Mucosa of rectum (tissue), 2 donors: ENCODE results near the gene TMEM150B.

Experiments used
- H3K27ac ChIP-seq, 2 donors: one replicate each; pipeline ENCODE4 v1.7.0; 2013; ENCODE audit warnings: inconsistent platforms in 2 of 2, low read depth in 2 of 2, low read length in 2 of 2
- H3K27me3 ChIP-seq, 2 donors: one replicate each; pipeline ENCODE4 v1.7.0; 2013; ENCODE audit warnings: low read length in 2 of 2; ENCODE audit not compliant: control insufficient read depth in 2 of 2, insufficient read depth in 2 of 2
- H3K36me3 ChIP-seq, 2 donors: one replicate each; pipeline ENCODE4 v1.7.0; 2013; ENCODE audit warnings: low read length in 2 of 2; ENCODE audit not compliant: control insufficient read depth in 2 of 2, insufficient read depth in 2 of 2
- H3K4me1 ChIP-seq, 2 donors: one replicate each; pipeline ENCODE4 v1.7.0; 2013; ENCODE audit warnings: low read length in 2 of 2, mild to moderate bottlenecking in 1 of 2; ENCODE audit not compliant: control insufficient read depth in 2 of 2, insufficient read depth in 2 of 2
- H3K4me3 ChIP-seq, 2 donors: one replicate each; pipeline ENCODE4 v1.7.0; 2013; ENCODE audit warnings: low read length in 2 of 2
- H3K9ac ChIP-seq, 2 donors: one replicate each; pipeline ENCODE4 v1.7.0; 2013; ENCODE audit warnings: low read length in 2 of 2, low read depth in 1 of 2, mild to moderate bottlenecking in 1 of 2
- H3K9me3 ChIP-seq, 2 donors: one replicate each; pipeline ENCODE4 v1.7.0; 2013; ENCODE audit warnings: low read length in 2 of 2; ENCODE audit not compliant: control insufficient read depth in 2 of 2
- donor health status: healthy.
- donor health status: Normal muscosa, but diverticular disease.

Gene TMEM150B

DNA sequence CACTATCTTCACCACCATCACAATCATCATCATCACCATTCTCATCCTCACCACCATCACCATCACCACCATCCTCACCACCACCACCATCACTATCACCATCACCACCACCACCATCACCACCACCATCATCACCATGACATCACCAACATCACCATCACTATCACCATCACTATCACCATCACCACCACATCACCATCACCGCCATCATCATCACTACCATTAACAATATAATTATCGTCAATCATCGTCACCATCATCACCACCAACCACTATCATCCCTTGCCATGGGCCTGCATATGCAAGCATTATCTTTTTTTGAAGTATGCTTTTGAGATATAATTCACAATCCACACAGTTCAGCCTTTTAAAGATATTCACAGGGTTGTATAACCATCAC lies 58.7 kb downstream of the TMEM150B start:
- Histone ChIP-seq H3K4me3 (no peak overlapping the region), H3K9ac (no peak overlapping the region), H3K36me3 (peaks cover 7 to 15% of the 10 kb centered on the region in 2 donors), H3K4me1 (no peaks in the 10 kb centered on the region), H3K9me3 (no peaks in the 10 kb centered on the region), H3K27ac (no peak overlapping the region), H3K27me3 (no peaks in the 10 kb centered on the region)

DNA sequence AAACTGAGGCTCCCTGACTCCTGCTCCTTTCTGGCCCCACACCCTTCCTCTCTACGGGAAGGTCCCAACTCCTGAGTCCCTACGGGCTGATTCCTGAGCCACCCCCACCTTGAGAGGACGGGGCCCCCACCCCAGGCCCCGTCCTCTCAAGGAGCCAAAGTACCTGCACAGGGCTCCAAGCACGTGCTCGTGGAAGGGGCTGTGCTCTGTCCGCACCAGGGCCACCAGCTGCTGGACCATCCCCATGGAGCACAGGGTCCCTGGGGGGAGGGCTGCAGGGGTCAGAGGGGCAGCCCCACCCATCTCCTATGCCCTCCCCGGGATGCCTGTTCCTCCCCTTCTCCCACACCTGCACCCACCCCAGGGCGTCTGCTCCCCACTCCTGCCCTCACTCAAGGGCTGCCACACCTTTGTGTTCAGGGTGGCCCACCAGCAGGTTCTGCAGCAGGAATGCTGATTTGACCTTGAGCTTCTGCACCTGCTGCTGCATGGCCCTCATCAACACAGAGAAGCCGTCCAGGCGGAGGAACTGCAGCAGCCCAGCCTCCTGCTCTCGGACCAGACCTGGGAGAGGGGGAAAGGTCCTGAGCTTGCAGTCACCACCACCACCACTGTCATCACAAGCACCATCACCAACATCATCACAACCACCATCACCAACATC lies 59.3 kb downstream of the TMEM150B start:
- Histone ChIP-seq H3K27ac (no peak overlapping the region), H3K9ac (no peak overlapping the region), H3K36me3 (peaks cover 7 to 15% of the 10 kb centered on the region in 2 donors), H3K9me3 (no peaks in the 10 kb centered on the region), H3K27me3 (no peaks in the 10 kb centered on the region), H3K4me3 (no peak overlapping the region), H3K4me1 (no peaks in the 10 kb centered on the region)

DNA sequence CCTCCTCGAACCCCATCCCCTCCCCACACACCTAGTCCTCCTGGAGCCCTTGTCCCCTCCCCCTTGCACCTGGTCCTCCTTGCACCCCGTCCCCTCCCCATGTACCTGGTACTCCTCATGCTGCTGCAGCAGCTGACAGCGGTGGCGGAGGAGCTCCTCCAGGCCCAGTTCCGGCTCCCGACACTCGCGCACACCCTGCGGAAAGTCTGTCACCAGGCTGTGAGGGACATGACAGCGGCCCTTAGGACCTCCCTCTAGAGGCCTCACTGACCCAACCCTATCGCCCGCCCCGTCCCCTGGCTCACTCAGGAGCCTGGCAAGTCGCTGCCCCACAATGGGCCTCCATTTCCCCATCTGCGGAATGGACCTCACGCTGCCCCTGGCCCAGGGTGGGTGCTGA lies 60.0 kb downstream of the TMEM150B start:
- Histone ChIP-seq H3K4me3 (no peak overlapping the region), H3K4me1 (no peaks in the 10 kb centered on the region), H3K9me3 (no peaks in the 10 kb centered on the region), H3K27me3 (no peaks in the 10 kb centered on the region), H3K27ac (no peak overlapping the region), H3K9ac (no peak overlapping the region), H3K36me3 (peaks cover 7 to 10% of the 10 kb centered on the region in 2 donors)

DNA sequence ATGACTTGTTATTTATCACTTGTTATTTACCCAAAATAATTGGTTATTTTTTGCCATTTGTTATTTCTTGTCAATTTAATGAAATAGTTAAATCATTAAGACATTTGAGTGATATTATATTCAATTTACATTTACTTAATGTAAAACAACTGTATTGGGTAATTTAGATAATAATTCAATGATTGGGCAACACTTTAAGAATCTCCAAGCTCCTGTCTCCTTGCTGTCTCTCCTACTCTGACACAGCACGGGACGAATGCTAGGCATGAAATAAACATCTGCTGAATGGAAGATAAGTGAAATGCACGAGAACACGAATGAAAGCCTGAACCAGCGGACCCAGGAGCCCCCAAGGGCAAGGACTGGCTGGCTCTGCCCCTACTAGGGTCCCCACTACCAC lies 60.6 kb downstream of the TMEM150B start:
- no peak overlapping the region for H3K4me3 ChIP-seq
- H3K4me1 ChIP-seq = peaks cover 5% of the 10 kb centered on the region in 2 donors
- no peak overlapping the region for H3K9ac ChIP-seq
- no peaks in the 10 kb centered on the region for H3K9me3 ChIP-seq
- no peaks in the 10 kb centered on the region for H3K27me3 ChIP-seq
- H3K27ac ChIP-seq = no peak overlapping the region
- H3K36me3 ChIP-seq = peaks cover 4 to 5% of the 10 kb centered on the region in 2 donors
